ENCODE data around the gene EYS.

The EYS gene

DNA sequence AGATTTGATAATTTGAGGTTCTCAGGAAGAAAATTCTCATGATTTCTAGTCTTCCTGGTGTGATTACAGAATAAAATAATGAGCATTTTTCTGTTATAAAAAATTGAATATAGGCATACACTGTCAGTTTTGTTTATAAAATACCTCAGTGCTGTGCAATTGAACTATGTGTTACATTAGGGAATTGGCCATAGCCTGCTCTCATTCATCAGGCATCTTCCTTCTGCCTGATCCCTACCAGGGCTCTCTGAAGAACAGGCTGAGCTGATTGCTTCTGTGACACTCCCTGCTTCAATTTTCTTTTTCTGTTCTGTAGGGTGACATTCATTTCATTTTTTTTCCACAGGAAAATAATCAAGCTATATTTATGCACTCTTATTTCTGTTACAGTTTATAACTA is 1908.6 kb downstream of the EYS start:
- H2AFZ ChIP-seq (ENCODE audit: low read length): no peak overlapping the region
- H3K27me3 ChIP-seq (ENCODE audit: insufficient read depth, low read length, poor library complexity, severe bottlenecking): no peaks in the 10 kb centered on the region
- H4K20me1 ChIP-seq (ENCODE audit: insufficient read depth, low read length, poor library complexity, severe bottlenecking): no peaks in the 10 kb centered on the region
- H3K4me2 ChIP-seq (ENCODE audit: low read depth, low read length, poor library complexity, severe bottlenecking): no peak overlapping the region
- no peaks in the 10 kb centered on the region for H3K9me3 ChIP-seq (ENCODE audit: insufficient read depth, low read depth, low read length)
- no peaks in the 10 kb centered on the region for H3K9me2 ChIP-seq (replicated peaks; ENCODE audit: low read depth, low read length)
- TF ChIP-seq, protein P1, sequence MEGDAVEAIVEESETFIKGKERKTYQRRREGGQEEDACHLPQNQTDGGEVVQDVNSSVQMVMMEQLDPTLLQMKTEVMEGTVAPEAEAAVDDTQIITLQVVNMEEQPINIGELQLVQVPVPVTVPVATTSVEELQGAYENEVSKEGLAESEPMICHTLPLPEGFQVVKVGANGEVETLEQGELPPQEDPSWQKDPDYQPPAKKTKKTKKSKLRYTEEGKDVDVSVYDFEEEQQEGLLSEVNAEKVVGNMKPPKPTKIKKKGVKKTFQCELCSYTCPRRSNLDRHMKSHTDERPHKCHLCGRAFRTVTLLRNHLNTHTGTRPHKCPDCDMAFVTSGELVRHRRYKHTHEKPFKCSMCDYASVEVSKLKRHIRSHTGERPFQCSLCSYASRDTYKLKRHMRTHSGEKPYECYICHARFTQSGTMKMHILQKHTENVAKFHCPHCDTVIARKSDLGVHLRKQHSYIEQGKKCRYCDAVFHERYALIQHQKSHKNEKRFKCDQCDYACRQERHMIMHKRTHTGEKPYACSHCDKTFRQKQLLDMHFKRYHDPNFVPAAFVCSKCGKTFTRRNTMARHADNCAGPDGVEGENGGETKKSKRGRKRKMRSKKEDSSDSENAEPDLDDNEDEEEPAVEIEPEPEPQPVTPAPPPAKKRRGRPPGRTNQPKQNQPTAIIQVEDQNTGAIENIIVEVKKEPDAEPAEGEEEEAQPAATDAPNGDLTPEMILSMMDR (conservative IDR thresholded peaks at IDR 0.05; ENCODE audit: low read length): no peak
- TF ChIP-seq EZH2phosphoT487 (IDR thresholded peaks at IDR 0.05; ENCODE audit: borderline replicate concordance): no peak
- no peaks in the 10 kb centered on the region for H3K36me3 ChIP-seq (ENCODE audit: insufficient read depth, low read length)
- H3K4me1 ChIP-seq (ENCODE audit: insufficient read depth, low read length, poor library complexity, severe bottlenecking): no peaks in the 10 kb centered on the region
- no peak overlapping the region for H3K9ac ChIP-seq (ENCODE audit: low read depth, low read length, poor library complexity, severe bottlenecking)
- H3K4me3 ChIP-seq (ENCODE audit: low read length, poor library complexity, severe bottlenecking): no peak overlapping the region
- H3F3A ChIP-seq (ENCODE audit: low read depth): no peaks in the 10 kb centered on the region
- no peaks in the 10 kb centered on the region for H3K79me2 ChIP-seq (ENCODE audit: insufficient read depth, low read length)

DNA sequence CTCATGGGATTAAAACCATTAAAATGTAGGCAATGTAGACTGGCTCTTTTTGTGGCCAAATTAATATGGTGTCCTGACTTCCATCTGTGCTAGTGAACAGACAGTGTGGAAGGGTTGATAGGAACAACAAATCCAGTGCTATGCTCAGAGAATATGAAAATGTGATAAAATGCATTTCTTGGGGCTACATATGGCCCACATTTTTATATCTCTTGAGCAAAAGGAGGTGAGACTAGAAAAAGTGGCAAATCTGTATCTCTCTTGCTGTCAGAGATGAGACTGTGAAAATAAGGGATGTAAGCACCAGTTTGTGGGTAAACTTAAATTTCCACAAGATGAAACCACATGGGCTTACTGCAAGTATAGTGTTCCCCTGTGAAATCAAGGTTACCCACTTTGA is 1909.3 kb downstream of the EYS start:
- no peak overlapping the region for H3K4me3 ChIP-seq (ENCODE audit: low read length, poor library complexity, severe bottlenecking)
- H3K4me2 ChIP-seq (ENCODE audit: low read depth, low read length, poor library complexity, severe bottlenecking): no peak overlapping the region
- no peaks in the 10 kb centered on the region for H3F3A ChIP-seq (ENCODE audit: low read depth)
- H3K36me3 ChIP-seq (ENCODE audit: insufficient read depth, low read length): no peaks in the 10 kb centered on the region
- H4K20me1 ChIP-seq (ENCODE audit: insufficient read depth, low read length, poor library complexity, severe bottlenecking): no peaks in the 10 kb centered on the region
- H3K9me3 ChIP-seq (ENCODE audit: insufficient read depth, low read depth, low read length): no peaks in the 10 kb centered on the region
- TF ChIP-seq, protein P1 (conservative IDR thresholded peaks at IDR 0.05; ENCODE audit: low read length): no peak
- TF ChIP-seq EZH2phosphoT487 (IDR thresholded peaks at IDR 0.05; ENCODE audit: borderline replicate concordance): no peak
- no peak overlapping the region for H2AFZ ChIP-seq (ENCODE audit: low read length)
- no peaks in the 10 kb centered on the region for H3K9me2 ChIP-seq (replicated peaks; ENCODE audit: low read depth, low read length)
- no peaks in the 10 kb centered on the region for H3K79me2 ChIP-seq (ENCODE audit: insufficient read depth, low read length)
- H3K9ac ChIP-seq (ENCODE audit: low read depth, low read length, poor library complexity, severe bottlenecking): no peak overlapping the region
- H3K4me1 ChIP-seq (ENCODE audit: insufficient read depth, low read length, poor library complexity, severe bottlenecking): no peaks in the 10 kb centered on the region
- no peaks in the 10 kb centered on the region for H3K27me3 ChIP-seq (ENCODE audit: insufficient read depth, low read length, poor library complexity, severe bottlenecking)

- TF ChIP-seq, protein P1 (conservative IDR thresholded peaks at IDR 0.05; ENCODE audit: low read length): no peak
- TF ChIP-seq EZH2phosphoT487 (IDR thresholded peaks at IDR 0.05; ENCODE audit: borderline replicate concordance): no peak
- no peak overlapping the region for H3K4me3 ChIP-seq (ENCODE audit: low read length, poor library complexity, severe bottlenecking)
- H3K27me3 ChIP-seq (ENCODE audit: insufficient read depth, low read length, poor library complexity, severe bottlenecking): no peaks in the 10 kb centered on the region
- no peak overlapping the region for H3K4me2 ChIP-seq (ENCODE audit: low read depth, low read length, poor library complexity, severe bottlenecking)
- no peaks in the 10 kb centered on the region for H3K79me2 ChIP-seq (ENCODE audit: insufficient read depth, low read length)
- no peaks in the 10 kb centered on the region for H3F3A ChIP-seq (ENCODE audit: low read depth)
- H3K36me3 ChIP-seq (ENCODE audit: insufficient read depth, low read length): no peaks in the 10 kb centered on the region
- H3K9ac ChIP-seq (ENCODE audit: low read depth, low read length, poor library complexity, severe bottlenecking): no peak overlapping the region
- no peaks in the 10 kb centered on the region for H3K9me2 ChIP-seq (replicated peaks; ENCODE audit: low read depth, low read length)
- no peaks in the 10 kb centered on the region for H3K9me3 ChIP-seq (ENCODE audit: insufficient read depth, low read depth, low read length)
- no peak overlapping the region for H2AFZ ChIP-seq (ENCODE audit: low read length)
- no peaks in the 10 kb centered on the region for H4K20me1 ChIP-seq (ENCODE audit: insufficient read depth, low read length, poor library complexity, severe bottlenecking)
- no peaks in the 10 kb centered on the region for H3K4me1 ChIP-seq (ENCODE audit: insufficient read depth, low read length, poor library complexity, severe bottlenecking)
These were observed 1911.2 kb downstream of the EYS start for GRCh38 chr6:63795826-63796225.

All from Loucy (cell line).